HEK293 (cell line): ENCODE results near the gene ZDHHC8.

ENCODE experiments used
- CTCF ChIA-PET: fragments of 350-600 bp; formaldehyde crosslinking; extraction: SDS; loops from one replicate; lab custom pipeline; 2021; ENCODE audit warnings: antibody characterized with exemption; lab: Yijun Ruan, JAX
- POLR2A ChIA-PET: fragments of 300-600 bp; formaldehyde crosslinking; extraction: SDS; loops from one replicate; lab custom pipeline; 2020; ENCODE audit warnings: antibody characterized with exemption, inconsistent platforms; lab: Yijun Ruan, JAX
- H3K27ac ChIP-seq: fragments of 200-500 bp; sonication (Bioruptor generic); 2 replicates; pipeline ENCODE4 v1.5.1; 2014; ENCODE audit warnings: low read depth, low read length, control low read depth, inconsistent platforms; ENCODE audit errors: extremely low read depth
- H3K36me3 ChIP-seq, 2 experiments: fragments of 200-500 bp in 1 of 2; sonication (Bioruptor generic) in 1 of 2; 1 replicate in 1 of 2; 2 replicates in 1 of 2; pipeline ENCODE4 v1.5.1; 2014 to 2017; ENCODE audit warnings: inconsistent platforms in 2 of 2, low read length in 2 of 2; ENCODE audit not compliant: control insufficient read depth in 2 of 2, insufficient read depth in 1 of 2
- H3K4me1 ChIP-seq: fragments of 200-500 bp; sonication (Bioruptor generic); 2 replicates; pipeline ENCODE4 v1.5.1; 2014; ENCODE audit warnings: mild to moderate bottlenecking, low read length, inconsistent platforms; ENCODE audit not compliant: control insufficient read depth, insufficient read depth
- H3K4me3 ChIP-seq: 2 replicates; pipeline ENCODE4 v1.5.1; 2011; ENCODE audit warnings: low read depth, mild to moderate bottlenecking, control low read depth, low read length, moderate library complexity
- H3K9me3 ChIP-seq: fragments of 200-500 bp; sonication (Bioruptor generic); 2 replicates; pipeline ENCODE4 v1.5.1; 2014; ENCODE audit warnings: low read depth, low read length, inconsistent platforms; ENCODE audit not compliant: control insufficient read depth, insufficient read depth
- GLIS1 ChIP-seq: fragments of 450-650 bp; formaldehyde crosslinking; IDR thresholded peaks from 2 replicates; pipeline ENCODE4 v1.5.1; 2016; ENCODE audit warnings: missing biosample characterization, missing genetic modification characterization
- GLIS2 ChIP-seq: fragments of 450-650 bp; formaldehyde crosslinking; IDR thresholded peaks from 2 replicates; pipeline ENCODE4 v1.5.1; 2016; ENCODE audit warnings: missing biosample characterization, missing genetic modification characterization
- HOXD13 ChIP-seq: sonication (generic); formaldehyde crosslinking; IDR thresholded peaks from 2 replicates; pipeline ENCODE4 v1.8.0; 2022; ENCODE audit warnings: missing genetic modification reagents, borderline replicate concordance
- KLF1 ChIP-seq: fragments of 450-650 bp; formaldehyde crosslinking; IDR thresholded peaks from 2 replicates; pipeline ENCODE4 v1.5.1; 2016; ENCODE audit warnings: missing biosample characterization, missing genetic modification characterization
- SCRT2 ChIP-seq: fragments of 450-650 bp; formaldehyde crosslinking; IDR thresholded peaks from 2 replicates; pipeline ENCODE4 v1.5.1; 2016; ENCODE audit warnings: missing biosample characterization, missing genetic modification characterization
- ZBTB48 ChIP-seq: fragments of 450-650 bp; formaldehyde crosslinking; IDR thresholded peaks from 2 replicates; pipeline ENCODE4 v1.5.1; 2016; ENCODE audit warnings: missing biosample characterization, missing genetic modification characterization
- ZBTB7A ChIP-seq: fragments of 450-650 bp; formaldehyde crosslinking; IDR thresholded peaks from 2 replicates; pipeline ENCODE4 v1.5.1; 2016; ENCODE audit warnings: low read depth, missing biosample characterization, missing genetic modification characterization
- ZNF16 ChIP-seq: fragments of 450-650 bp; formaldehyde crosslinking; IDR thresholded peaks from 2 replicates; pipeline ENCODE4 v1.5.1; 2016; ENCODE audit warnings: low read depth, missing biosample characterization, missing genetic modification characterization
- ZNF175 ChIP-seq: fragments of 450-650 bp; formaldehyde crosslinking; IDR thresholded peaks from 2 replicates; pipeline ENCODE4 v1.5.1; 2016; ENCODE audit warnings: missing biosample characterization, missing genetic modification characterization
- ZNF23 ChIP-seq: fragments of 450-650 bp; formaldehyde crosslinking; IDR thresholded peaks from 2 replicates; pipeline ENCODE4 v1.5.1; 2016; ENCODE audit warnings: missing biosample characterization, missing genetic modification characterization, borderline replicate concordance
- ZNF302 ChIP-seq: fragments of 450-650 bp; formaldehyde crosslinking; IDR thresholded peaks from 2 replicates; pipeline ENCODE4 v1.5.1; 2016; ENCODE audit warnings: missing biosample characterization, missing genetic modification characterization, low read depth
- ZNF311 ChIP-seq: fragments of 450-650 bp; formaldehyde crosslinking; IDR thresholded peaks from 2 replicates; pipeline ENCODE4 v1.5.1; 2017; ENCODE audit warnings: missing biosample characterization, missing genetic modification characterization, borderline replicate concordance
- ZNF335 ChIP-seq: fragments of 450-650 bp; formaldehyde crosslinking; conservative IDR thresholded peaks from 2 replicates; pipeline ENCODE4 v1.5.1; 2016; ENCODE audit warnings: missing biosample characterization, missing genetic modification characterization
- ZNF394 ChIP-seq: fragments of 450-650 bp; formaldehyde crosslinking; IDR thresholded peaks from 2 replicates; pipeline ENCODE4 v1.5.1; 2016; ENCODE audit warnings: missing biosample characterization, missing genetic modification characterization, mild to moderate bottlenecking, moderate library complexity, borderline replicate concordance
- ZNF561 ChIP-seq: fragments of 450-650 bp; IDR thresholded peaks from 2 replicates; pipeline ENCODE4 v1.5.1; 2018; ENCODE audit warnings: missing biosample characterization, missing genetic modification characterization, borderline replicate concordance
- ZNF571 ChIP-seq: fragments of 450-650 bp; formaldehyde crosslinking; IDR thresholded peaks from 2 replicates; pipeline ENCODE4 v1.5.0; 2017; ENCODE audit warnings: missing biosample characterization, missing genetic modification characterization
- ZNF629 ChIP-seq: fragments of 450-650 bp; formaldehyde crosslinking; IDR thresholded peaks from 2 replicates; pipeline ENCODE4 v1.5.1; 2017; ENCODE audit warnings: missing biosample characterization, missing genetic modification characterization
- TF ChIP-seq, protein P1 (sequence below): fragments of 450-650 bp; formaldehyde crosslinking; IDR thresholded peaks from 2 replicates; pipeline ENCODE4; 2016; ENCODE audit warnings: missing biosample characterization, missing genetic modification characterization
- TF ChIP-seq, protein P2 (sequence below): fragments of 450-650 bp; formaldehyde crosslinking; IDR thresholded peaks from 2 replicates; pipeline ENCODE4 v1.5.1; 2017; ENCODE audit warnings: missing biosample characterization, missing genetic modification characterization
- TF ChIP-seq, protein P3 (sequence below): fragments of 450-650 bp; formaldehyde crosslinking; IDR thresholded peaks from 2 replicates; pipeline ENCODE4 v1.5.1; 2016; ENCODE audit warnings: missing biosample characterization, missing genetic modification characterization

The ZDHHC8 gene

DNA sequence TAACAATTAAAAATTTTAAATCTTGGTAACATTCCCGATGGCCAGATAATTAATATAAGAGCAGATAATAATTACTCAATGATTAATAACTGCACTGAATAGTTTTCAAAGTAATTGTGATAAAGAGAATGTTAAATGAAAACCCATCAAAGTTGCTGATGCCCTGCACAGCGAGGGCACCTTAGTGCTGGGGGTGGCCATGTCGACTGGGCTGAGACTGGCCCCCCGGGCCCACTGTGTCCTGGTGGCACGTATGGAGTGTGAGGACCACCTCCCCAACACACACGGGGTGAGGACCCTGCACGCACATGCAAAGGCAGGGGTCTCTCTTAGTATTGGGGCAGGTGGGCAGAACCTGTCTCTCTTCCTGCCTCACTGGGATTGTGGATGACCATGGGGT, 34.3 kb downstream of the ZDHHC8 start:
- ChIA-PET CTCF (no interaction called here), POLR2A (no interaction called here)
- no peaks in the 10 kb centered on the region for H3K36me3 ChIP-seq
- TF ChIP-seq ZNF629 (tag by site-specific recombination): no peak
- H3K27ac ChIP-seq: no peak overlapping the region
- no peak overlapping the region for H3K4me3 ChIP-seq
- H3K4me1 ChIP-seq: no peaks in the 10 kb centered on the region
- H3K9me3 ChIP-seq: no peaks in the 10 kb centered on the region

DNA sequence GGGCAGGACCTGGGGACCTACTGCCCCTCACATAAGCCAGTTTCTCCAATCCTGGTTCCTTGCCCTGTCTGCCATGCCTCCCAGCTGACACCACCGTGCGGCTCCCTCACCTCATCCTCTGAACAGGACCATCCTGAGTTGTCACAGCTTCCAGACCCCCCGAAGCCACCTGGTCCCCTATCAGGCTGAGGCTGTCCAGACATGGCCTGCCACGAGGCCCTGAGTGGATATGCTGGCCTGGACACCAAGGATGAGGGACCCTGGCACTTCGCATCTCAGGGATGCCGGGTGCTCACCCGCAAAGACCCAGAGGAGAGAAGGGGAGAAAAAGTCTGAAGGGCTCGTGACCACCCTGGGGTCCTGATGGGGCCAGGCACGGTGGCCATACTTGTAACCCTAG, 35.1 kb downstream of the ZDHHC8 start:
- TF ChIP-seq ZNF335 (tag by site-specific recombination): peak; percentile 29; the same call in 1 of the 2 replicates
- TF ChIP-seq ZNF302 (tag by site-specific recombination): no peak
- no peak for TF ChIP-seq ZNF311 (tag by site-specific recombination)
- TF ChIP-seq, all 188 proteins: peak for 1
- H3K27ac ChIP-seq: no peak overlapping the region
- H3K4me3 ChIP-seq: no peak overlapping the region
- no peaks in the 10 kb centered on the region for H3K9me3 ChIP-seq
- H3K36me3 ChIP-seq: no peaks in the 10 kb centered on the region
- CTCF ChIA-PET: interaction anchor here (1.3 to 1.4 kb wide), 2 partner anchors 10 to 71 kb away, joined by 3 to 5 read pairs; no protein-coding TSS in a partner anchor
- no peaks in the 10 kb centered on the region for H3K4me1 ChIP-seq
- POLR2A ChIA-PET: no interaction called here

DNA sequence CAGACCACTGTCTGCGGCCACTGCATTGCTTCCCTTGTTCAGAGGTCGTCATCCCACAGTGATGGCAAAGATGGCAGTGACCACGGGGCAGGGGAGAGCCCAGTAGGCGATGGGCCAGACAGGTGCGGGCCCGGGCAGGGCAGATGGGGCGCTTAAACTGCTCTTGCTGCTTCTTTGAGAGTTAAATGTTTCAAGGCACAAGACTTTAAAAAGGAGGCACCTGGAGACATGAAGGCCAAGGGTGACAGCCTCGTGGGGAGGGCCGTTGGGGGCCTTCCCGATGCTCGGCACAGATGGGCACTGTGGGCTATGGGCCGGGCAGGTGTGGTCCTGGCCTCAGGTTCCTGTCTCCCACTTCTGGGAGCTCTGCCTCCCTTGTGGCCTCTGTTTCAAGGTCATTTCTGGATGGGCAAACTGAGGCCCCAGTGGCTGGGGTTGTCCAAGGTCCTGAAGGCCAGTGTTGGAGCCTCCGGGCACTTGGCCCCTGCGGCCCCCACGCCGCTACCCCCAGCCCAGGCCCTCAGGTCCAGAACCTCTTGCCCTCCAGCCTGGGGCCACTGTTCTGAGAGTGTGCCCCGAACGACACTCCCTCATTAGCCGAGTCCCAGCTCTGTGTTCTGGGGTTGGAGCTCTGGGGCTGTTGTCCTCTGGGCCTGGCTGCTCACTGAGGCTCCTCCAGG, 36.2 kb downstream of the ZDHHC8 start:
- ChIA-PET POLR2A (no interaction called here), CTCF (interaction anchor here (0.5 to 1.4 kb wide), 5 partner anchors 11 to 195 kb away, joined by 3 to 5 read pairs (median 3); no protein-coding TSS in a partner anchor)

DNA sequence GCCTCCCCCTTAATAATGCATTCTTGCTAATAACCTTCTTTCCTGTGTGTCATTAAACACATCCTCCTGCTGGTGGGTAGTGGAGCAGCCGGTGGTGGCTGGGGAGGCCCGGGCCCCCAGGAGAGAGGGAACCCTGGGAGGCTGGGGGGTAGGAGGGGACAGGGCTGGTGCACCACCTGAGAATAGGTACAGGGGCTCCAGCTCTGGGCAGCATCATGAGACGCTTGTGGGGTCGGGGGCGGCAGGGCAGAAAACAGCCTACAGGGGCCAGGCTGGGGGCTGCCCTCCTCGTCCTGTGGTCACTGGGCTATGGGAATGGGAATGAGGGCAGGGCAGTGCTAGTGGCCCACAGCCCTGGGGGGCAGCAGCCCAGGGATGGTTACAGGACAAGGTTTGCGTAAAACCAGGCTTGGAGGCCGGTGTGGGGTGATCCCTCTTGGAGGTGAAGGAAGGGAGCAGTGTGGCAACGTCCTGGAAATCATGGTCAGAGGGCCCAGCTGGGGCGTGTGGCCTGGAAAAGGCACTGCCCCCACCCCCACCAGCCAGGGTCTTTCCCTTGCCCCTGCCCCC, 37.7 kb downstream of the ZDHHC8 start:
- H3K4me3 ChIP-seq: no peak overlapping the region
- peaks cover 2% of the 10 kb centered on the region; the same call in 1 of the 2 replicates for H3K4me1 ChIP-seq
- no peak overlapping the region for H3K27ac ChIP-seq
- H3K9me3 ChIP-seq: no peaks in the 10 kb centered on the region
- no peaks in the 10 kb centered on the region for H3K36me3 ChIP-seq
- ChIA-PET CTCF (interaction anchor here (1.0 kb wide), 1 partner anchor 12 kb away, joined by 3 read pairs; no protein-coding TSS in a partner anchor), POLR2A (no interaction called here)
- no peak for TF ChIP-seq HOXD13 (CRISPR knock-in tag)
- TF ChIP-seq SCRT2 (tag by site-specific recombination): no peak
- TF ChIP-seq ZNF394 (tag by site-specific recombination): no peak
- no peak for TF ChIP-seq ZNF175 (tag by site-specific recombination)
- TF ChIP-seq, protein P1, sequence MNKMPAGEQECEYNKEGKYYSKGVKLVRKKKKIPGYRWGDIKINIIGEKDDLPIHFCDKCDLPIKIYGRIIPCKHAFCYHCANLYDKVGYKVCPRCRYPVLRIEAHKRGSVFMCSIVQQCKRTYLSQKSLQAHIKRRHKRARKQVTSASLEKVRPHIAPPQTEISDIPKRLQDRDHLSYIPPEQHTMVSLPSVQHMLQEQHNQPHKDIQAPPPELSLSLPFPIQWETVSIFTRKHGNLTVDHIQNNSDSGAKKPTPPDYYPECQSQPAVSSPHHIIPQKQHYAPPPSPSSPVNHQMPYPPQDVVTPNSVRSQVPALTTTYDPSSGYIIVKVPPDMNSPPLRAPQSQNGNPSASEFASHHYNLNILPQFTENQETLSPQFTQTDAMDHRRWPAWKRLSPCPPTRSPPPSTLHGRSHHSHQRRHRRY (tag by site-specific recombination): no peak
- peak; percentile 98 for TF ChIP-seq GLIS1 (tag by site-specific recombination)
- TF ChIP-seq ZNF571 (tag by site-specific recombination): no peak
- TF ChIP-seq GLIS2 (tag by site-specific recombination): 0 out of 2 replicates have a peak, but pooled peaks have one; percentile 21
- no peak for TF ChIP-seq ZNF561
- TF ChIP-seq ZBTB7A (tag by site-specific recombination): no peak
- TF ChIP-seq ZBTB48 (tag by site-specific recombination): no peak
- TF ChIP-seq, protein P2, sequence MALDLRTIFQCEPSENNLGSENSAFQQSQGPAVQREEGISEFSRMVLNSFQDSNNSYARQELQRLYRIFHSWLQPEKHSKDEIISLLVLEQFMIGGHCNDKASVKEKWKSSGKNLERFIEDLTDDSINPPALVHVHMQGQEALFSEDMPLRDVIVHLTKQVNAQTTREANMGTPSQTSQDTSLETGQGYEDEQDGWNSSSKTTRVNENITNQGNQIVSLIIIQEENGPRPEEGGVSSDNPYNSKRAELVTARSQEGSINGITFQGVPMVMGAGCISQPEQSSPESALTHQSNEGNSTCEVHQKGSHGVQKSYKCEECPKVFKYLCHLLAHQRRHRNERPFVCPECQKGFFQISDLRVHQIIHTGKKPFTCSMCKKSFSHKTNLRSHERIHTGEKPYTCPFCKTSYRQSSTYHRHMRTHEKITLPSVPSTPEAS (tag by site-specific recombination): no peak
- TF ChIP-seq ZNF16 (tag by site-specific recombination): no peak
- TF ChIP-seq KLF1: no peak

More for the DNA sequence above, 36.2 kb downstream of the ZDHHC8 start:
- no peak overlapping the region for H3K4me3 ChIP-seq
- H3K27ac ChIP-seq: no peak overlapping the region
- no peaks in the 10 kb centered on the region for H3K36me3 ChIP-seq
- no peaks in the 10 kb centered on the region for H3K4me1 ChIP-seq
- H3K9me3 ChIP-seq: no peaks in the 10 kb centered on the region
- TF ChIP-seq, protein P3, sequence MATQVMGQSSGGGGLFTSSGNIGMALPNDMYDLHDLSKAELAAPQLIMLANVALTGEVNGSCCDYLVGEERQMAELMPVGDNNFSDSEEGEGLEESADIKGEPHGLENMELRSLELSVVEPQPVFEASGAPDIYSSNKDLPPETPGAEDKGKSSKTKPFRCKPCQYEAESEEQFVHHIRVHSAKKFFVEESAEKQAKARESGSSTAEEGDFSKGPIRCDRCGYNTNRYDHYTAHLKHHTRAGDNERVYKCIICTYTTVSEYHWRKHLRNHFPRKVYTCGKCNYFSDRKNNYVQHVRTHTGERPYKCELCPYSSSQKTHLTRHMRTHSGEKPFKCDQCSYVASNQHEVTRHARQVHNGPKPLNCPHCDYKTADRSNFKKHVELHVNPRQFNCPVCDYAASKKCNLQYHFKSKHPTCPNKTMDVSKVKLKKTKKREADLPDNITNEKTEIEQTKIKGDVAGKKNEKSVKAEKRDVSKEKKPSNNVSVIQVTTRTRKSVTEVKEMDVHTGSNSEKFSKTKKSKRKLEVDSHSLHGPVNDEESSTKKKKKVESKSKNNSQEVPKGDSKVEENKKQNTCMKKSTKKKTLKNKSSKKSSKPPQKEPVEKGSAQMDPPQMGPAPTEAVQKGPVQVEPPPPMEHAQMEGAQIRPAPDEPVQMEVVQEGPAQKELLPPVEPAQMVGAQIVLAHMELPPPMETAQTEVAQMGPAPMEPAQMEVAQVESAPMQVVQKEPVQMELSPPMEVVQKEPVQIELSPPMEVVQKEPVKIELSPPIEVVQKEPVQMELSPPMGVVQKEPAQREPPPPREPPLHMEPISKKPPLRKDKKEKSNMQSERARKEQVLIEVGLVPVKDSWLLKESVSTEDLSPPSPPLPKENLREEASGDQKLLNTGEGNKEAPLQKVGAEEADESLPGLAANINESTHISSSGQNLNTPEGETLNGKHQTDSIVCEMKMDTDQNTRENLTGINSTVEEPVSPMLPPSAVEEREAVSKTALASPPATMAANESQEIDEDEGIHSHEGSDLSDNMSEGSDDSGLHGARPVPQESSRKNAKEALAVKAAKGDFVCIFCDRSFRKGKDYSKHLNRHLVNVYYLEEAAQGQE (tag by site-specific recombination): peak; percentile 73
- TF ChIP-seq ZNF23: no peak
